GM19438 (cell line): ENCODE results near the gene EPHA5.
"Not testable (repeated sequence)": the region's sequence is repeated elsewhere in the genome, so short reads cannot be mapped to it uniquely, and the experiment has no call there.

Experiments
- ATAC-seq: cut with Tn5 transposase; IDR thresholded peaks from one replicate; pipeline ENCODE4 v1.9.1; 2021; ENCODE audit warnings: low read depth; ENCODE audit not compliant: unreplicated experiment

EPHA5 gene

GRCh38 chr4:65386927-65387326, 283.4 kb downstream of the EPHA5 start:
- no peak for ATAC-seq

DNA sequence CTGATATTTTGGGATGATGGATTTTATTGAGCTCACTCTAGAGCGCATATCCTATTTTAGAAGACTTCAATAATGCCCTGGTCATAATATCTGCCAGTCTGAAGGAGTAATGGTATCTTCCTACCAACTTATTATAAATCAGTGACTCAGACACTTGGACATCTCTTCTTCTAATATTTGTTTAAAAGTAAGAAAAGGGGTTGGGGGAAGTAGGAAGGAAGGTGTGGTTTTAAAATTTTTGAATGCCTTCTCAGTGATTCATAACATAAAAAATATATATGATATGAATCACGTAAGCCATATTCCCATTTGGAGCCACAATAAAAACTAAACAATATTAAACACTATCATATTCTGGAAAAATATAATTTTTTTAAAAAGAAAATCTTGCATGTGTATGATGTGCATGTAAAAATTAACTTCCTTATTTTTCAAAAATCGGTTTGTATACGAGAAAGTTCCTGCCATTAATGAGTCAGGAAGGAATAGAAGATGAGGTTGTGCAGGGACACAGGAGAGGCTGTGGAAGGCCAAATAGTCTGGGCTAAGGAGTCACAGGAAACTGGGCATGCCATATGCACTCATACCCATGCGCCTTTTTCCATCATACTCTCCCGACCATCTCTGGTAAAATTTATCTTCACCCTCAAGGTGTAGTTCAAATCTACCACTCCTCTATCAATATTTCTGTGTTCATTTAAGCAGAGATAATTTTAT, 286.5 kb downstream of the EPHA5 start:
- ATAC-seq = no peak

- no peak for ATAC-seq
Measured at GRCh38 chr4:65381648-65382047, 288.6 kb downstream of the EPHA5 start.

DNA sequence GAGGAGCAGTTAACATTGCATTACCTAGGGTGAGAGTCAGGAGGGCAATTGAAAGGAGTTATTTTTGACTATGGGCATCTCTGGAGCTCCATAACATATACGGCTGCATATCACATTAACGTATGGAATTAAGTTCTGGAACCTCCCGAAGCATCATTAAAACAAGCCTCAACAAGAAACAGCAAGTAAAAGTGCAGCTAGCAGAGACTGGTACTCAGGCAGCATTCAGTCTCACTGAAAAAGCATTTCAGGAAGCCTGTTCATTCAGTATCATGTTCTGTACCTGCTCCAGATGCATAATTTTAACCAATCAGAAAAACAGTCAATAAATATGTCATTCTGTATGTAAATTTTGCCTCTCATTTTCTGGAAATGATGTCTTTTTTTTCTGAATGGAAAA, 299.6 kb downstream of the EPHA5 start:
- no peak for ATAC-seq

DNA sequence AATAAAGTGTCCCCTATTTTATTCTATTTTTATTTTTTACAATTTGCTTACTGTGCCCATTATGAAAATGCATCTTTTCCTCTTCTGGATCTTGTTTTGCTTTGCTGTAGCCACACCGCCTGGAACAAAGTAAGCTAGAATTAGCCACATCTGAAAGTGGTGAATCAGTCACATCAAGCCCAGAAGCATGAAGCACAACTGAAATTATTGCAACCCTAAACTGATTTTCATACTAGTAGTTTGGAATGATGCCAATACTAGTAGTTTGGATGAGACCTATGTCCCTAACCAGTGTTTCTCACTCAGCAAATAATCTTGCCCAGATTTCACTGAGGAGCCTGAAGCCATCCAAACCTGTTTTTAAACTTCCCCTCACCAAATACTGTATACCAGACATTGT, 303.0 kb downstream of the EPHA5 start:
- no peak for ATAC-seq

DNA sequence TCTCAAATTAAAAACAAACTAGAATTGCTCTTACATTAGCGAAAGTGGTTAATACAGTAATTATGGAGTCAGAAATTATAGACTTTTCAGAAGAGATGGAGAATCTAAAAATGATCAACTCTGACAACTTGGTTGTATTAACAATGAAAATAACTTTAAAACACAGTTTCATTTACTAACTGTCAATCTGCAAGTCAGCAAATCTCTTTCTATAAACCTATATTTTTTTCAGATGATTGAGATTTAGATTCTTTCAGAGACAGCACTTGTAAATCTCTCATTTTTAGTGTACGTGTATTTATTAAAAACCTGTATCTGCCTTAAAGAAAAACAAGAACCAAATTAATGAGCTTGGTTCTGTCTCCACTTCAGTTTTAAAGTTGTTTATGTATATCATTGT, 311.4 kb downstream of the EPHA5 start:
- no peak for ATAC-seq

GRCh38 chr4:65353098-65353497, 317.2 kb downstream of the EPHA5 start:
- ATAC-seq = no peak

DNA sequence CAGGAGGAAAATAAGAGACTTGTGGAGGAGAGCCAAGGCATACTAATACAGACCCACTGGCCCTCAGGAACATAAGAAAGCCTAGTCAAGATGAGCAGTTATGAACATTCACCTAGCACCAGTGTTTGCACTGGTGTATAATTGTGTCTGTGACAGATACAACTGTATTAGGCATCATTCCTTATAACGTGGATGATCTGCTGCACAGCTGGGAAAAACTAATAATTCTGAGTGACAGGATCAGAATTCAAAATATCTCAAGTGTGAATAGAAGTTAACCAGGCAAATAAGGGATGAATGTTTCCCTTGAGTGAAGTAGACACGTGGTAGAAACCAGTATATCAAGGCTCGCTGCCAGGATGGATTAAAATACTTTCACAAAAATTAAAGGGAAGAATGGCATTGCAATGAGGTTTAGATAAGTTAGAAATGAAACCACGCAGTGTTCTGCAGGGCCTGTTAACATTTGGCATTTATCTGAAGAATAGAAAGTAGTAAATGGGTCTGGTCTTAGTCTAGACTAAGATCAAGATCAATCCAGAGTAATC, 325.9 kb downstream of the EPHA5 start:
- ATAC-seq = no peak

GRCh38 chr4:65343342-65343741, 326.9 kb downstream of the EPHA5 start:
- ATAC-seq = no peak

DNA sequence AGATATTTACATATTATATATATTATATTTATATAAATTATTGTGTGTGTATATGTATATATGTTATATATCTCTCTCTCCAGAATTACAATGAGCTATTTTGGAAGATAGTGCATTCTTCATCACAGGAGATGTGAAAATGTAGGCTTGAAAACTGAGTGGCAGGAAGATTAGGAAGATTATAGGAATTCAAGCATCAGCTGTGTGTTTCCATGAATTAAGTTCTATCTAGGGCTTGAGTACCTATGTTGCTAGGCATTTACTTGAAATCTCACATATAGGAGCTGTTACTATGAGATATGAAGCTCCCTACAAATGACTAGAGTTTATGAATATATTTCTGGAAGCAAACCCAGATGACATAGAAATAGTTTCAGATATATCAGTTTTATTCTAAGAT, 328.7 kb downstream of the EPHA5 start:
- ATAC-seq = no peak

DNA sequence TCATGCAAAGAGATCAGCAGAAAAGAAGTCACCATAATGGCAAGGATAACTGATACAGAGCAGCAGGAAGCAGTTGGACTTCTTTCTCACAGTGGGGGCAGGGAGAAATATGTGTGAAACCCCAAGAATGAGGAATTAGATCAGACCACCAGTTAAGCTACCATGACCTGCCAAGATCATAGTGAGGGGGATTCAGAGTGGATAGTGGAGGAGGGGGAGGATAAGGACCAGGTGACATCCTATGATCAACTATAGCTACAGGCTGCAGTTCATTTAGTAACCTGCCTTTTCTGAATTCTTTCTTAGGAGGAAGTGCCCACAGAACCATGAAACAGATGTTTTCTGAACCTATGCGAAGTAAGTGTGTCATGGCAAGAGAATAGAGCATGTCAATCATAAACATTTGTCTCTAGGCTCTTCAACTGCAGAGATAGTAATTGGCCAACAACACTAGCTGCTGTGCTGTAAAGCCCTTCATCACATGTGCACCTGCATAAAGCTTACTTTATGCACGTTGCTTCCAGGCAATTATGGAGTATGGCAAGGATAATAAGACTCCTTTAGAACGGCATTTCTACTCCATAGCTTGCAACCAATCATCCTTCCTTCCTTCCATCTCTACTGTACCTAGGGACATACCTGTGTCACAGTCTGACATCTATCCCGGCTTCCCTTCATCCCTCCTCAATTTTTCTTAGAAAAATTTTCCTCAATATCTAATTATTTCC, 329.7 kb downstream of the EPHA5 start:
- ATAC-seq = no peak

DNA sequence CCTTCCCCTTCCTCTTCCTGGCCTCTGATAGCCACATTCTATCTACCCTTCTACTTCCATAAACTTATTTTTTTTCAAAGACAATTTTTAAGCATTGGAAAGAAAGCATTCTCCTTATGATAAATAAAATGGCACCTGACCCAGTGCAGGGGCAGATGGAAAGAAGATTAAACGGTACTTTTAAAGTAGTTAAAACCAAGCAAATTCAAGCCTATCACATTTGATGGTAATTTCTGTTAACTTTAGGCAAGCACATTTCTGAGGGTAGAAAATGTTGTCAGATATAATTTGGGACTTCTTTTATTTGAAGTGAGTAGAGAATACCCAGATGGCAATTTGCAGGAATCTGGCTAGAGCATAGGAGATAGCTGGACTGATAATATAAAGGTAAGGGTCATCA, 332.9 kb downstream of the EPHA5 start:
- no peak for ATAC-seq

DNA sequence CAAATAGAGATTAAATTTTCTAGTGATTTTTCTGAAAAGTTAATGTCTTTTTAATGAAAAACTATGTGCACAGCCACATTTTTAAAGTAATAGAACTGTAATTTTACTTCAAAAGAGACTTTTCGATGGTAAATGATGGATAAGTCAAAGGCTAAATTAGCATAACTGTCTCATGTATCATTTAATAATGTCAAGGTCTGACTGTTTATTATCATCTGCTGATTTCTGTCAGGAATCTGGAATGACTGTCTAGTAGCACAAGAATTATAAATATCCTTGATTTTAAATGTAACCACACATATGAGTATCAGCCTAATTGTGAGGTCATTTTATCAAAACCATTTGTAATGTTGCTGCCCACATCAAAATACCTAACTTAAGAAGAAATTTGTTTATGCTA, 333.8 kb downstream of the EPHA5 start:
- ATAC-seq = no peak

GRCh38 chr4:65316534-65316933, 353.8 kb downstream of the EPHA5 start:
- no peak for ATAC-seq

- ATAC-seq = no peak
Measured at GRCh38 chr4:65311120-65311519, 359.2 kb downstream of the EPHA5 start.

- no peak for ATAC-seq
Measured at GRCh38 chr4:65310586-65310985, 359.7 kb downstream of the EPHA5 start.

GRCh38 chr4:65308626-65309025, 361.7 kb downstream of the EPHA5 start:
- not testable (repeated sequence) for ATAC-seq

DNA sequence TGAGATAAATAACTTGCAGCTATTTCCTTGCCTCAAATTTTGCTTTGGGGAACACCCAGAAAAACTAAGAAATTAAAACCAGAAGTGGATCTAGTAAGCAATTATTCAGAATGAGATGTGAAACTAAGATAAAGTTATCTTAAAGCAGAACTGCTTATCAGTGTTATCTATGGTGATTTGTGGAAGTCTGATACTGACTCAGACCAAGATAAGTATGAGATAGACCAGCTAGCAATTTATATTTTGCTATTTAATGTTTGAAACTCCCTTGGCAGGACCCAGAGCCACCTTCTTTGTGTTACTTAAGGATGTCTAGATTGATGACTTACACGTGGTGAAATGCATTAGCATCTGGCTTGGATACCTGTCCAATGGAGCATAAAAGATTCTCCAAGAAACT, 368.1 kb downstream of the EPHA5 start:
- ATAC-seq = no peak

DNA sequence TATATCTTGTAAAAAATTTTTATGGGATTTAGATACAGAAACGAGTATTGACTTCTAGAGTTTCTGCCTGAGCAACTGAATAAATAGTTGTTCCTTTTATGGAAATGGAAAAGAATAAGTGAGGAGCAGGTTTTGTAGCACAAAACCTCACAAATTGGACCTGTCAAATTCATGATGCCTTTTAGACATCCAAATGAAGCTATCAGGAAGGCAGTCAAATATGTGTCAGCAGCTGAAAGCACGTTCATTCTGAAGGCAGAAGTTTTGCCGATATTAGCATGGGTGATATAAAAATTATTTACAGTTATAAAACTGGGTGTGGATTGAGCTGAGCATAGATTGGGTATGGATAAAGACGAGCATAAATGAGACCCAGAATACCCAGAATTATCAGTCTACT, 374.0 kb downstream of the EPHA5 start:
- ATAC-seq = no peak

GRCh38 chr4:65287071-65287470, 383.2 kb downstream of the EPHA5 start:
- ATAC-seq = no peak
